Stimulated activated naive CD8-positive, alpha-beta T cell treated with anti-CD3 and anti-CD28 coated beads, Interleukin-15, amount 100 ng/mL, for 72 hours (primary cell): Measurements from ENCODE around the gene CDH26.

Experiments used
- ATAC-seq: fragments of 150-1000 bp; cut with Tn5 transposase; 2 replicates; pipeline ENCODE4 v1.10.0; 2021; ENCODE audit warnings: mild to moderate bottlenecking, moderate library complexity
- DNase-seq, 2 donors: peaks; one replicate each; pipeline ENCODE4 v3.0.0; 2021 to 2022
- H3K27ac Mint-ChIP-seq, 2 donors: one replicate each; pipeline ENCODE4 v1.8.0; 2022; ENCODE audit warnings: mild to moderate bottlenecking in 2 of 2, mixed read lengths in 2 of 2, moderate library complexity in 2 of 2
- H3K27me3 Mint-ChIP-seq: one replicate; pipeline ENCODE4 v1.8.0; 2022; ENCODE audit warnings: mixed read lengths
- H3K4me1 Mint-ChIP-seq: one replicate; pipeline ENCODE4 v1.8.0; 2022; ENCODE audit warnings: mild to moderate bottlenecking, mixed read lengths
- H3K4me3 Mint-ChIP-seq, 2 donors: one replicate each; pipeline ENCODE4 v1.8.0; 2022; ENCODE audit warnings: mild to moderate bottlenecking in 2 of 2, mixed read lengths in 2 of 2, moderate library complexity in 1 of 2
- H3K9me3 Mint-ChIP-seq, 2 donors: one replicate each; pipeline ENCODE4 v1.8.0; 2022; ENCODE audit warnings: mixed read lengths in 2 of 2

The CDH26 gene

DNA sequence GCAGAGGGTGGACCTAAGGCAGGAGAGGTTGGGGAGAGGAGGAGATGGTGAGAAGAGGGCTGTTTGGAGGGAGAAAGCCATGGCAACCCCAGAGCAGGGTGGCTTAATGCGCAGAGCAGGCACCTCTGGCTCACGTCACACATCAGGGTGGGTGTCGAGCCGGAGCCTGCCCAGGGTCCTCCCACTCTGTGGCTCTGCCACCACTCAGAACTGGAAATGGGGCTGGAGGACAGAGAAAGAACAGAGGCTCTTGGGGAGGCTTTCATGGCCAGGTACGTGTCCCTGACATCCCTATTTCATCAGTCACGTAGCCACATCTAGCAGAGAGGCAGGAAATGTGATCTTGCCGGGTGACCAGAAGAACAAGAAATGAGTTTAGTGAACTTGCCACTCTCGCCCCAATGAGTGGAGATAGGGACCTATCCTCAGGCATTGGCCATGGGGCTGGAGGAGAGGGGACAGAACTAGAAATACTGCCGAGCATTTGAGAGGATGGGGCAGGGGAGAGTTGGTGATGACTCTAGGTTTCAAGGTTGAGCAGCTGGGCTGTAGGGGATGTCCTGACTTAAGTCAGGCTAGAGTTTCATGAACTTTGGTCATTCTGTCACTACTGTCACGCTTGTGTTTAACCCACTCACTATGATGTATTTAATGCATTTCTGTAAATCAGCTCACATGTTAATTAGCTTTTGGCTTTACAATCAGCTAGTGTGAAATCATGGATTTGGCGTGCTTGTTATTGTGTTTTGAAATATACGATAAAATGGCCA is 52.7 kb downstream of the CDH26 start:
- ATAC-seq, result peak; percentile 64
- DNase-seq, result peak in 1 of 2 donors; percentile 24
- H3K4me3 Mint-ChIP-seq, result no peak overlapping the region
- no peaks in the 10 kb centered on the region for H3K9me3 Mint-ChIP-seq
- H3K27me3 Mint-ChIP-seq, result no peaks in the 10 kb centered on the region
- H3K27ac Mint-ChIP-seq, result peak overlapping the region; percentile 3 to 55
- peaks cover 32% of the 10 kb centered on the region for H3K4me1 Mint-ChIP-seq

- peak overlapping the region; percentile 29 to 53 for H3K27ac Mint-ChIP-seq
- H3K4me3 Mint-ChIP-seq, result peak overlapping the region in 1 of 2 donors; percentile 20
- no peaks in the 10 kb centered on the region for H3K9me3 Mint-ChIP-seq
- ATAC-seq (peak; percentile 68), DNase-seq (peak; percentile 7 to 28)
- no peaks in the 10 kb centered on the region for H3K27me3 Mint-ChIP-seq
- H3K4me1 Mint-ChIP-seq, result peaks cover 32% of the 10 kb centered on the region
Measured at GRCh38 chr20:60011512-60012507, 53.6 kb downstream of the CDH26 start.

DNA sequence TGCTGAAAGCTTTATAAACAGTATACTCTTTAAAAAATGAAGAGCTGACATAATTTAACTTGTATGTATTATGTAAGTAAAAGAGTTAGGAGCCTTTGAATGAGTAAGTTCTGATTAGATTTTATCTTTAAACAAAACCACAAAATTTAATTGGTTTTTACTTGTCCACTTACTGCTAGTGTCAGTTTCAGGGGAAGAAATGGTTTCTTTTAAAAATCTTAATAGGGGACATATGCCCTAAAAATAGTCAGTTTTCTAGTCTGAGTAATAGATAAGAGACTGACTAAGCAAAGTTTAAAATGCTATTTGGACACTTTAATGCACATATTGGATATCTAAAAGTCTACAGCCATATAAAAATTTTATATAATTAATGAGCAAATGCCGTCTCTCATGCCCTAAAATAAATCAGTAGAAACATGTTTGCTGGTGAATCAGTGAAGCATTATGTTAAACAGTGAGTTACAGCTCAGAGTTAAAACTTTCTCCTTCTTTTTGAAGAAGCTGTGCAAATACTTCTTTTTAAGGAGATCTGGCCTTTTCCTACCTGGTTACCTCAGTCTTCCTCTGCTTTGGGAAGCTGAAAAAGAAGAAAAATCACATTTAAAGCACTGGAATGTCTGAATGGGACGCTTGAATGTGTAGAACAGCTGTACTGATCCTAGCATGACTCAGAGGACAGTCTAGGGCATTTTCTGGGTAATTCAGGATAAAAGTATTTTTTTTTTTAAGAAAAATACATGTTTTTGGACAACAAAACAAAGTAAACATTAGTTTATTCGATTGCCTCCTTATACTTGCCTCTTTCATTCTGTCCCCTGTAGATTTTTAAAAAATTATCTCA is 55.3 kb downstream of the CDH26 start:
- Mint-ChIP-seq H3K9me3 (peaks cover 0 to 3% of the 10 kb centered on the region in 2 donors), H3K4me3 (no peak overlapping the region), H3K4me1 (peaks cover 28% of the 10 kb centered on the region), H3K27ac (no peak overlapping the region), H3K27me3 (no peaks in the 10 kb centered on the region)
- ATAC-seq (no peak), DNase-seq (no peak)

DNA sequence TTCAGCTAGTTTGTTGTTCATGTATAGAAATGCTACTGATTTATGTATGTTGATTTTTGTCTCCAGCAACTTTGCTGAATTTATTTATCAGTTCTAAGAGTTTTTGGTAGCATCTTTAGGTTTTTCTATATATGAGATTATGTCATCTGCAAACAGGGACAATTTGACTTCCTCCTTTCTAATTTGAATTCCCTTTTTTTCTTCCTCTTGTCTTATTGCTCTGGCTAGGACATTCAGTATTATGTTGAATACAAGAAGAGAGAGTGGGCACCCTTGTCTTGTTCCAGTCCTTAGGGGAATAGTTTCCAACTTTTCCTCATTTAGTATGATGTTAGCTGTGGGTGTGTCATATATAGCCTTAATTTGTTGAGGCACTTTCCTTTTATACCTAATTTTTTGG is 58.2 kb downstream of the CDH26 start:
- peaks cover 13% of the 10 kb centered on the region for H3K4me1 Mint-ChIP-seq
- H3K4me3 Mint-ChIP-seq, result no peak overlapping the region
- ATAC-seq, result no peak
- no peak for DNase-seq
- H3K27ac Mint-ChIP-seq, result no peak overlapping the region
- H3K27me3 Mint-ChIP-seq, result no peaks in the 10 kb centered on the region
- H3K9me3 Mint-ChIP-seq, result peaks cover 8 to 19% of the 10 kb centered on the region in 2 donors

DNA sequence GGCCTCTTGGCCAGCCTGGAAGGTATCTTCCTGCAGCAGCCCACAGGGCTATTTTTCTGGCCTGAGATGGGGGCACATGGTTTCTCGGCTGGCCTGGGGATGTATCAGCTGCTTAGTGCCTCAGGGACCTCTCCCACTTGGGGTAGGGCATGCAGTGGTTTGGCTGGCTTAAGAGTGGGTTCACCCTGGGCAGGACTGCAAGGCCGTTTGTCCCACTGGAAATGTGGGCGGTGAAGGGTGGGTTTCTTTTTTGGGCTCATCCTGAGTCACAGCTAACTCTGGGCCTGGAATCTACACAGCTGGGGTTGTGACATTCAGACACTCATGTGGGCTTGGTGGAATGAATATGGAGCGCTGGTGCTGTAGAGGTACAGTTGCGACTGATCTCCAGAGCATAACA is 62.0 kb downstream of the CDH26 start:
- H3K27me3 Mint-ChIP-seq, result no peaks in the 10 kb centered on the region
- DNase-seq, result no peak
- H3K27ac Mint-ChIP-seq, result no peak overlapping the region
- peaks cover 8 to 19% of the 10 kb centered on the region in 2 donors for H3K9me3 Mint-ChIP-seq
- no peak for ATAC-seq
- no peak overlapping the region for H3K4me3 Mint-ChIP-seq
- no peaks in the 10 kb centered on the region for H3K4me1 Mint-ChIP-seq

DNA sequence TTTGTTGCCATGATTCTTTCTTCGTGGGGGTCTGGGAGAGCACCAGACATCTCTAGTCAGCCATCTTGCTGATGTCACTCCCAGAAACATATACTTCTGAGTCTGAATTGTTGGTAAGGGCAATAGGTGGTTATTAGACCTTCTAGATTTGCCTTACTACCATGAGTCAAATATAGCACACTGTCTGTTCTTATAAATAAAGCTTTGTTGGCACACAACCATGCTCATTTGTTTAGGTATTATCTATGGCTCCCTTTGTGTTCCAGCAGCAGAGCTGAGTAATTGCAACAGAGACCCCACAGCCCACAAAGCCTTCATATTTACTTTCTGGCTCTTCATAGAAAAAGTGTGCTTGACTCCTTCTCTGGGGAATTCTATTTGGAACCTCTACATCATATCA is 62.9 kb downstream of the CDH26 start:
- DNase-seq (no peak), ATAC-seq (no peak)
- Mint-ChIP-seq H3K27me3 (no peaks in the 10 kb centered on the region), H3K4me1 (no peaks in the 10 kb centered on the region), H3K9me3 (peaks cover 8 to 19% of the 10 kb centered on the region in 2 donors), H3K27ac (peak overlapping the region in 1 of 2 donors; percentile 23), H3K4me3 (no peak overlapping the region)

DNA sequence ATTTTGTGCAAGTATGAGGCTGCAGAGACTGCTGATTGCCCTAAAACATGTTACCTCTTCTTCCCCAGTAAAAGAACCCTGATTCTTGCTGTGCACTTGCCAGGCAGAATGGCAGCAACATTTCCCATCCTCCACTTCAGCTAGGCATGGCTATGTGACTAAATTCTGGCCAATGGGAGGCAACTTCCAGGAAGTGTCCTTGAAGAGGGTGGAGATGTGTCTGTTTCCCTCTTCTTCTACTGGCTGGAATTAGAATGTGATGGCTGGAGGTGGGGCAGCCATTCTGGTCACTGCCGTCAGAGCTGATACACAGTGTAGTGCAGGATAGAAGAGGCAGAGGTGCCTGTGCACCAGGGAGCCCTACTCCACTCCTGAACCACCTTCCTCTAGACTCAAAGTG is 64.6 kb downstream of the CDH26 start:
- ATAC-seq (no peak), DNase-seq (no peak)
- Mint-ChIP-seq H3K27ac (no peak overlapping the region), H3K9me3 (peaks cover 8 to 19% of the 10 kb centered on the region in 2 donors), H3K27me3 (no peaks in the 10 kb centered on the region), H3K4me1 (no peaks in the 10 kb centered on the region), H3K4me3 (no peak overlapping the region)

DNA sequence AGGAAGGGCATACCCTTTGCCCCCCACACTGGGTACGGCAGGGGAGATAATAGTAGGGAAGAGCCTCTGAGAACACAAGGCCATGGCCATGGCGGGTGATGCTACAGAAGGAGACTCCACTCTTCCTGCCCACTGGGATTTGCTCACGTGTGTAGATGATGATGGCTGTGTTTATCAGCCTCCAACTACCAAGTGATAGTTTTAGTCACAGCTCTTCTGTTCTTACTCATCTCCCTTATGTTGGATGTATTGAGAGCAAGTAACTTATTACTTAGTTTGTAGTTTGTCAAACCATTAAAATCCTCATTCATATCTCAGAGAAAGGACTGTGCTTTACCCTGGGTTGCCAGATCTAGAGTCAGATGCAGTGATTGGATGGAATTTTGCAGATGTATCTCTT is 66.0 kb downstream of the CDH26 start:
- Mint-ChIP-seq H3K4me1 (no peaks in the 10 kb centered on the region), H3K27me3 (no peaks in the 10 kb centered on the region), H3K4me3 (no peak overlapping the region), H3K9me3 (peaks cover 2 to 9% of the 10 kb centered on the region in 2 donors), H3K27ac (no peak overlapping the region)
- no peak for ATAC-seq
- DNase-seq, result no peak

DNA sequence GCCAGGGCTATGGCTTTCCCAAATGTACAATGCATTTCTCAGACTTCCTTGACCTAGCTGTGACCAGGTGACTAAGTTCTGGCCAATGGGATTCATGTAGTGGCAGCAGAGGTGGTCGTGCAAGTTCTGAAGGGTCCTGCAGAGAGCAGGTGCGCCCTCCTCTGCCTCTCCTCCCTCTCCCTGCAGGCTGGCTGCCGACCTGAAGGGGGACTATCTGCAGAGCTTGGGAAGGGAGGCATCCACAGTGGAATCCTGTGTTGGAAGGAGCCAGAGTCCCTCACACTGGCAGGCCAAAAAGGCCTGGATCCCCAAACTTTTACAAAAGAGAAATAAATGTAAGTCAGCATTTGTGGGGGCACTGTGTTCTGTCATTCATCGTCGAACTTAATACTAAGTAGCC is 66.6 kb downstream of the CDH26 start:
- Mint-ChIP-seq H3K4me1 (no peaks in the 10 kb centered on the region), H3K9me3 (peaks cover 0 to 3% of the 10 kb centered on the region in 2 donors), H3K27ac (peak overlapping the region in 1 of 2 donors; percentile 59), H3K4me3 (no peak overlapping the region), H3K27me3 (no peaks in the 10 kb centered on the region)
- no peak for DNase-seq
- ATAC-seq, result no peak

DNA sequence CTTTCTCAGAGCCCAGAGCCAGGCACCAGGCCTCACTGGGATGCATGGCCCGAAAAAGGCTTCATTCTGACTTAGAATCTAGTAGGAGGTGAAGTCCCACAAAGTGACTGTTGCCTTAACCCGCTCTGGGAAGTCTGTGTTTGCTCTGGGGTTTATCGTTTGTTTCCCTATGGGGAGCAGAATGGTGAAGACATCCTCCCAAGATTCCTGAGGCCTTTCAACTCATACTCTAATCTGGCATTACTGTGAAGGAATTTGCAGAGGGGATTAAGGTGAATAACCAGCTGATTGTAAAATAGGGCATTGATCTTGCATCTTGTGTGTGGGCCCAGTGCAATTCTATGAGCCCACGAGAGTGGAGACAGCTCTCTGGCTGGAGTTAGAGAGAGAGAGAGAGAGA is 67.8 kb downstream of the CDH26 start:
- ATAC-seq (no peak), DNase-seq (no peak)
- Mint-ChIP-seq H3K4me1 (no peaks in the 10 kb centered on the region), H3K27ac (no peak overlapping the region), H3K9me3 (no peaks in the 10 kb centered on the region), H3K27me3 (no peaks in the 10 kb centered on the region), H3K4me3 (no peak overlapping the region)

DNA sequence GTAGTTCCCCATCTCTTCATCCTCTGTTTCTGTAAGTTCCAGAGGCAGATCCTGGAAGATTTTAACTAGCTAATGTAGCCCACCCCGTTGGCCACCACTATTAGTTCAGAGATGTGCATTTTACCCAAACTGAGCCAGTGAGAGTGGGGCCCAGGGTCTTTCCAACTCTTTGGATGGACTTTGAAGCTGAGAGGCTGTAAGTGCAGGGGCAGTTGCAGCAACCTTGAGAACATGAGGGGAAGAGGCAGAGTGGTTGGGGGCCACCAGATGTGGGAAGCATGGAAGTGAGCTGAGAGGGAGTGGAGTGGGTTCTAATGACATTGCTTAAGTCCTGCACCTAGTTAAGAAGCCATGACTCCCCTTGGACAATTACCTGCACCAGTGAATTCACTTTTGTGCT is 72.2 kb downstream of the CDH26 start:
- Mint-ChIP-seq H3K27me3 (no peaks in the 10 kb centered on the region), H3K4me1 (no peaks in the 10 kb centered on the region), H3K27ac (peak overlapping the region in 1 of 2 donors; percentile 9), H3K9me3 (peaks cover 0 to 1% of the 10 kb centered on the region in 2 donors), H3K4me3 (no peak overlapping the region)
- DNase-seq (no peak), ATAC-seq (no peak)

GRCh38 chr20:60031107-60031506 is 72.9 kb downstream of the CDH26 start:
- no peak overlapping the region for H3K27ac Mint-ChIP-seq

DNA sequence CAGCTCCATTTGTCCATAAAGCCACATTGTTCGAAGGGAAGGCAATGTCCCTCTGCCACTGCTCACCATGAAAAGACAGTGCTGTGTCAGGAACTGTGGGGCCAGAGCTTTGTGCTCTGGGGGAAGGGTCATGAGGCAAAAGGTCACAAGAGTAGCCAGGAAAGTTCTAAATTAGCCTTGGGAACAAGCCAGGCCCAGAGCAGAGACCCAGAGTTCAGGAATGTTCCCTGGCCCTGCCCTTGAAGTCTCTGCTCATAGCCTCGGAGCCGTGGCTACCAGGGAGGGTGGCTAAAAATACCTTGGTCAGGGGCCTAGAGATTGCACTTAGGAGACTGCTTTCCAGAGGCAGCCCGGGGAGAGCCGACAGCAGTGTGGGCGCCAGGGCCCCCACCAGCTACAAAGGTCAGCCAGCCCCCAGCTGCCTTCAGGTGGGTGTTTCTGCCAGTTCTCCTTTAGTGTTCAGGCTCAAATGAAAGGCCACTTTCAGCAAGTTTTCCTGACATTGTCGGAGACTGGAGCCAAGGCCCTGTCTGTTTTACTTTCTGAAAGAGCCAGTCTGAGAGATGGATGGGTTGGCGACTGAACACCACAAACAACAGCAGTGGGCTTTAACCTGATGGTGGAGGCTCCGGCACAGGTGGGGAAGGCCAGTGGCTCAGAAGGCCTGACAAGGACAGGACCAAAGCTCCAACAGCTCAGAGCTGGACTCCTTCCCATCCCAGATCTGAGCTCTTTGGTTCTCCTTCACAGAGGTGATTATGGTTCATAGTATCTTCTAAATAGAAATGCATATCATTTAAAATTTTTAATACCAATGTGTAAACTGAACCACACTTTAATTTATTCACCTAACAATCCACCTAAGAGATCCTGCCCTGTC is 76.2 kb downstream of the CDH26 start:
- no peaks in the 10 kb centered on the region for H3K4me1 Mint-ChIP-seq
- peaks cover 0 to 13% of the 10 kb centered on the region in 2 donors for H3K9me3 Mint-ChIP-seq
- no peak for DNase-seq
- peaks cover 10% of the 10 kb centered on the region for H3K27me3 Mint-ChIP-seq
- no peak overlapping the region for H3K4me3 Mint-ChIP-seq
- no peak for ATAC-seq
- H3K27ac Mint-ChIP-seq, result no peak overlapping the region

More at GRCh38 chr20:60031107-60031506, 72.9 kb downstream of the CDH26 start:
- Mint-ChIP-seq H3K27me3 (peaks cover 2% of the 10 kb centered on the region), H3K4me3 (no peak overlapping the region), H3K4me1 (no peaks in the 10 kb centered on the region), H3K9me3 (peaks cover 0 to 8% of the 10 kb centered on the region in 2 donors)
- DNase-seq (no peak), ATAC-seq (no peak)

GRCh38 chr20:60035486-60035885 is 77.3 kb downstream of the CDH26 start:
- Mint-ChIP-seq H3K27ac (no peak overlapping the region), H3K4me1 (no peaks in the 10 kb centered on the region), H3K4me3 (no peak overlapping the region), H3K27me3 (peaks cover 10% of the 10 kb centered on the region), H3K9me3 (peaks cover 0 to 13% of the 10 kb centered on the region in 2 donors)
- ATAC-seq, result no peak
- DNase-seq, result no peak
